SK-N-SH (cell line): Measurements from ENCODE around the gene EPB41L4A. TPM values are rescaled to one million over a fixed set of nuclear protein-coding genes. Genes with fewer than 3 reads are reported as not detected.

Source experiments
- CTCF ChIA-PET: fragments of 300-600, 350-600 bp; formaldehyde crosslinking; extraction: SDS; loops from one replicate; lab custom pipeline; 2021; lab: Yijun Ruan, JAX
- POLR2A ChIA-PET: fragments of 350-600 bp; sonication (Branson Sonifier 250); formaldehyde crosslinking; extraction: SDS; loops from one replicate; lab custom pipeline; 2020; ENCODE audit warnings: antibody characterized with exemption, inconsistent platforms; lab: Yijun Ruan, JAX
- DNase-seq: peaks from one replicate; pipeline ENCODE4 v3.0.0; 2012
- H2AFZ ChIP-seq: fragments of 200-600 bp; sonication (generic); 2 replicates; pipeline ENCODE4 v1.8.1; 2016; ENCODE audit warnings: antibody characterized with exemption, mild to moderate bottlenecking, low read depth
- H3F3A ChIP-seq: fragments of 200-600 bp; sonication (generic); replicated peaks from 2 replicates; pipeline ENCODE3; 2016; ENCODE audit warnings: antibody characterized with exemption, mild to moderate bottlenecking; ENCODE audit not compliant: insufficient read depth
- H3K27ac ChIP-seq, 2 experiments: fragments of 200-500 bp in 1 of 2; fragments of 200-600 bp in 1 of 2; sonication (Bioruptor generic) in 1 of 2; sonication (generic), shearing (Covaris generic) in 1 of 2; 2 replicates each; pipeline versions ENCODE4 v1.5.1 to v1.6.1; 2014 to 2016; ENCODE audit warnings: low read depth in 2 of 2, inconsistent platforms in 1 of 2, low read length in 1 of 2, mild to moderate bottlenecking in 1 of 2, mixed read lengths in 1 of 2
- H3K27me3 ChIP-seq: fragments of 200-600 bp; sonication (generic), shearing (Covaris generic); 2 replicates; pipeline ENCODE4 v1.6.1; 2016; ENCODE audit warnings: mixed run types; ENCODE audit not compliant: insufficient read depth
- H3K36me3 ChIP-seq, 2 experiments: fragments of 200-500 bp in 1 of 2; fragments of 200-600 bp in 1 of 2; sonication (Bioruptor generic) in 1 of 2; sonication (generic) in 1 of 2; replicated peaks in 1 of 2; 2 replicates each; pipeline versions ENCODE3 to v1.5.1; 2014 to 2016; ENCODE audit warnings: low read length in 1 of 2, mild to moderate bottlenecking in 1 of 2; ENCODE audit not compliant: insufficient read depth in 2 of 2, control insufficient read depth in 1 of 2
- H3K4me1 ChIP-seq, 2 experiments: fragments of 200-500 bp in 1 of 2; fragments of 200-600 bp in 1 of 2; sonication (Bioruptor generic) in 1 of 2; sonication (generic), shearing (Covaris generic) in 1 of 2; 2 replicates each; pipeline versions ENCODE4 v1.5.1 to v1.6.1; 2014 to 2016; ENCODE audit warnings: low read depth in 1 of 2, low read length in 1 of 2, mixed run types in 1 of 2; ENCODE audit not compliant: insufficient read depth in 2 of 2, control insufficient read depth in 1 of 2
- H3K4me2 ChIP-seq: fragments of 200-600 bp; sonication (generic), shearing (Covaris generic); 2 replicates; pipeline ENCODE4 v1.6.1; 2017; ENCODE audit warnings: mixed run types
- H3K4me3 ChIP-seq, 2 experiments: fragments of 200-500 bp in 1 of 2; fragments of 200-600 bp in 1 of 2; sonication (Bioruptor generic) in 1 of 2; sonication (generic), shearing (Covaris generic) in 1 of 2; 2 replicates each; pipeline versions ENCODE4 v1.5.1 to v1.8.1; 2014 to 2016; ENCODE audit warnings: low read depth in 2 of 2, inconsistent platforms in 1 of 2, low read length in 1 of 2, mild to moderate bottlenecking in 1 of 2, mixed read lengths in 1 of 2, moderate library complexity in 1 of 2
- H3K79me2 ChIP-seq: fragments of 200-600 bp; sonication (generic); 2 replicates; pipeline ENCODE4 v1.8.1; 2017; ENCODE audit warnings: mild to moderate bottlenecking; ENCODE audit not compliant: insufficient read depth
- H3K9ac ChIP-seq: fragments of 200-600 bp; sonication (generic); 2 replicates; pipeline ENCODE4 v1.6.1; 2017; ENCODE audit warnings: mixed run types
- H3K9me2 ChIP-seq: fragments of 200-600 bp; sonication (generic); 2 replicates; pipeline ENCODE4 v1.6.1; 2017; ENCODE audit warnings: mixed run types
- H3K9me3 ChIP-seq: fragments of 200-600 bp; sonication (generic); 2 replicates; pipeline ENCODE4 v1.6.1; 2017; ENCODE audit warnings: mixed run types, mild to moderate bottlenecking, moderate library complexity
- H4K20me1 ChIP-seq: fragments of 200-600 bp; sonication (generic); 2 replicates; pipeline ENCODE4 v1.6.1; 2017; ENCODE audit warnings: mild to moderate bottlenecking, mixed run types; ENCODE audit not compliant: insufficient read depth
- CHD2 ChIP-seq: fragments of 150-350 bp; IDR thresholded peaks from 2 replicates; pipeline ENCODE4 v1.6.1; 2018; ENCODE audit warnings: low read length; ENCODE audit not compliant: partially characterized antibody
- EP300 ChIP-seq, 2 experiments: IDR thresholded peaks; 2 replicates each; pipeline versions ENCODE4 v1.4.0 to v1.6.1; 2012; ENCODE audit warnings: borderline replicate concordance in 1 of 2, low read depth in 1 of 2, low read length in 1 of 2
- EZH2phosphoT487 ChIP-seq: fragments of 200-600 bp; sonication (generic); IDR thresholded peaks from 2 replicates; pipeline ENCODE4 v1.6.1; 2017; ENCODE audit warnings: low read depth, mixed run types, mild to moderate bottlenecking, antibody characterized with exemption, moderate library complexity, borderline replicate concordance
- FOSL2 ChIP-seq: IDR thresholded peaks from 2 replicates; pipeline ENCODE4 v1.4.0; 2012; ENCODE audit warnings: low read depth, mild to moderate bottlenecking, moderate library complexity, borderline replicate concordance
- GABPA ChIP-seq: IDR thresholded peaks from 2 replicates; pipeline ENCODE4 v1.4.0; 2012; ENCODE audit warnings: low read depth, mild to moderate bottlenecking
- GATA2 ChIP-seq: sonication (generic); formaldehyde crosslinking; IDR thresholded peaks from 2 replicates; pipeline ENCODE4 v1.5.0; 2020; ENCODE audit warnings: mild to moderate bottlenecking, missing genetic modification reagents
- JUND ChIP-seq: IDR thresholded peaks from 2 replicates; pipeline ENCODE4 v1.4.0; 2012
- MAX ChIP-seq: IDR thresholded peaks from 2 replicates; pipeline ENCODE4 v1.4.0; 2012; ENCODE audit warnings: low read depth
- MXI1 ChIP-seq: IDR thresholded peaks from 2 replicates; pipeline ENCODE4 v1.6.1; 2012; ENCODE audit warnings: mild to moderate bottlenecking, low read depth, low read length, improper control_type of control experiment
- POLR2AphosphoS5 ChIP-seq: IDR thresholded peaks from 2 replicates; pipeline ENCODE4 v1.6.1; 2012; ENCODE audit warnings: low read depth, low read length
- RCOR1 ChIP-seq: fragments of 150-350 bp; IDR thresholded peaks from 2 replicates; pipeline ENCODE4 v1.6.1; 2017; ENCODE audit warnings: antibody characterized with exemption, low read length
- REST ChIP-seq: IDR thresholded peaks from 2 replicates; pipeline ENCODE4 v1.6.1; 2012; ENCODE audit warnings: mild to moderate bottlenecking, low read depth, low read length, moderate library complexity
- RFX5 ChIP-seq: IDR thresholded peaks from 2 replicates; pipeline ENCODE4 v1.6.1; 2012; ENCODE audit warnings: mild to moderate bottlenecking, improper control_type of control experiment, low read length
- RXRA ChIP-seq: IDR thresholded peaks from 2 replicates; pipeline ENCODE4 v1.4.0; 2012; ENCODE audit warnings: low read depth, mild to moderate bottlenecking, borderline replicate concordance
- SIN3A ChIP-seq: IDR thresholded peaks from 2 replicates; pipeline ENCODE4 v1.6.1; 2012; ENCODE audit warnings: low read depth, mild to moderate bottlenecking, low read length, moderate library complexity, borderline replicate concordance
- TAF1 ChIP-seq: IDR thresholded peaks from 2 replicates; pipeline ENCODE4 v1.6.1; 2012; ENCODE audit warnings: low read depth, mild to moderate bottlenecking, low read length, moderate library complexity, borderline replicate concordance
- TCF12 ChIP-seq: IDR thresholded peaks from 2 replicates; pipeline ENCODE4 v1.4.0; 2012
- WGBS: methylation state at CpG from one replicate; pipeline ENCODE4 v1.1.6; 2017; ENCODE audit warnings: low lambda C conversion rate; 5-methylcytosine and 5-hydroxymethylcytosine counted together
- polyA plus RNA-seq, 3 experiments: library from polyadenylated mRNA; depleted of rRNA; stranded (reverse); fragments of >200 nt; gene quantifications; 2 replicates each; pipeline ENCODE4 v1.2.3, GENCODE V29; 2012
- TF ChIP-seq, protein P1 (sequence below): fragments of 150-350 bp; IDR thresholded peaks from 2 replicates; pipeline ENCODE4 v1.6.1; 2017; ENCODE audit warnings: antibody characterized with exemption, low read length, low read depth, borderline replicate concordance
- TF ChIP-seq, protein P2 (sequence below): IDR thresholded peaks from 2 replicates; pipeline ENCODE4; 2012

EPB41L4A gene
- polyA plus RNA-seq, 1 of the 3 experiments (the other 2 are of a cell fraction) = 0.07 TPM

DNA sequence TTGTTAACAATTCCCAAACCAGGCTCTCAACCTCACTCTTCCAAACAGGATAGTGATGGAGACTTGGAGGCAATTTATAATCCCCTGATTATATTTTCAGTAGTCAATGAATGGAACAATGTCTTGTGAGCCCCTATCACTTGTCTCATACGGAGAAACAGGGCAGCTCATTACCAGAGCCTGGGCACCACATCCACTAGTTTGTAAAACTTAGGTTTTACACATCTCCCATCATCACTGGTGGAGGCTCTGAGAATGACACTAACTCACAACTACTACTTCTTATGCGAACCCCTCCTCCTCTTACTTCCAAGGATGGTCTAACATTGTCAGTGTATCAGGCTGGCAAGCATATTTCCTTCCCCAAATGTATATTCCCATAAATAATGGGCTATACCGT lies 253.7 kb downstream of the EPB41L4A start:
- H3K79me2 ChIP-seq = peaks cover 27% of the 10 kb centered on the region
- CTCF ChIA-PET = interaction anchor here (0.9 to 6.0 kb wide), 5 partner anchors 10 to 1409 kb away, joined by 3 to 49 read pairs (median 9); partner anchors contain the start of gene EPB41L4A
- peaks cover 43 to 59% of the 10 kb centered on the region in 2 experiments for H3K36me3 ChIP-seq
- no peak overlapping the region for H2AFZ ChIP-seq
- no peak overlapping the region for H3K27ac ChIP-seq
- H3K4me3 ChIP-seq = no peak overlapping the region
- no peak for TF ChIP-seq SIN3A
- TF ChIP-seq REST = no peak
- TF ChIP-seq RCOR1 = no peak
- no peak for TF ChIP-seq RFX5
- no peak for TF ChIP-seq GATA2 (CRISPR knock-in tag)
- TF ChIP-seq EZH2phosphoT487 = no peak
- TF ChIP-seq RXRA = no peak
- no peak for TF ChIP-seq TAF1
- TF ChIP-seq EP300 (IDR thresholded peaks at IDR 0.05; ENCODE audit: borderline replicate concordance in 1 of 2, low read depth in 1 of 2, low read length in 1 of 2) = no peak
- TF ChIP-seq TCF12 = no peak
- no peak for TF ChIP-seq FOSL2
- TF ChIP-seq GABPA = no peak
- no peak for TF ChIP-seq JUND
- no peak for TF ChIP-seq MAX
- no peak for TF ChIP-seq MXI1
- no peak for TF ChIP-seq CHD2
- TF ChIP-seq POLR2AphosphoS5 = no peak
- TF ChIP-seq, protein P1, sequence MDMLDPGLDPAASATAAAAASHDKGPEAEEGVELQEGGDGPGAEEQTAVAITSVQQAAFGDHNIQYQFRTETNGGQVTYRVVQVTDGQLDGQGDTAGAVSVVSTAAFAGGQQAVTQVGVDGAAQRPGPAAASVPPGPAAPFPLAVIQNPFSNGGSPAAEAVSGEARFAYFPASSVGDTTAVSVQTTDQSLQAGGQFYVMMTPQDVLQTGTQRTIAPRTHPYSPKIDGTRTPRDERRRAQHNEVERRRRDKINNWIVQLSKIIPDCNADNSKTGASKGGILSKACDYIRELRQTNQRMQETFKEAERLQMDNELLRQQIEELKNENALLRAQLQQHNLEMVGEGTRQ = no peak
- TF ChIP-seq, protein P2, sequence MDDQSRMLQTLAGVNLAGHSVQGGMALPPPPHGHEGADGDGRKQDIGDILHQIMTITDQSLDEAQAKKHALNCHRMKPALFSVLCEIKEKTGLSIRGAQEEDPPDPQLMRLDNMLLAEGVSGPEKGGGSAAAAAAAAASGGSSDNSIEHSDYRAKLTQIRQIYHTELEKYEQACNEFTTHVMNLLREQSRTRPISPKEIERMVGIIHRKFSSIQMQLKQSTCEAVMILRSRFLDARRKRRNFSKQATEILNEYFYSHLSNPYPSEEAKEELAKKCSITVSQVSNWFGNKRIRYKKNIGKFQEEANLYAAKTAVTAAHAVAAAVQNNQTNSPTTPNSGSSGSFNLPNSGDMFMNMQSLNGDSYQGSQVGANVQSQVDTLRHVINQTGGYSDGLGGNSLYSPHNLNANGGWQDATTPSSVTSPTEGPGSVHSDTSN = no peak
- TF ChIP-seq, all 33 proteins: peak for 0
- no peak for DNase-seq
- Histone ChIP-seq H3K27me3 (no peaks in the 10 kb centered on the region), H4K20me1 (peaks cover 15% of the 10 kb centered on the region), H3F3A (peaks cover 12% of the 10 kb centered on the region), H3K9me3 (no peaks in the 10 kb centered on the region), H3K4me2 (no peak overlapping the region), H3K4me1 (peaks cover 0 to 6% of the 10 kb centered on the region in 2 experiments; a peak in 3 of 4 replicates), H3K9me2 (no peaks in the 10 kb centered on the region), H3K9ac (no peak overlapping the region)
- WGBS = 92% methylated on average over 3 of the region's 3 CpGs
- POLR2A ChIA-PET = no interaction called here
